NCI-H82 treated with DMSO at 0.1 percent for 48 hours (cell line): ENCODE results near the gene CA11.
"Not testable (repeated sequence)": the region's sequence is repeated elsewhere in the genome, so short reads cannot be mapped to it uniquely, and the experiment has no call there.

Experiments
- DNase-seq: peaks from one replicate; lab custom pipeline; 2025; ENCODE audit not compliant: unreplicated experiment; lab: John Stamatoyannopoulos, UW

Gene CA11

DNA sequence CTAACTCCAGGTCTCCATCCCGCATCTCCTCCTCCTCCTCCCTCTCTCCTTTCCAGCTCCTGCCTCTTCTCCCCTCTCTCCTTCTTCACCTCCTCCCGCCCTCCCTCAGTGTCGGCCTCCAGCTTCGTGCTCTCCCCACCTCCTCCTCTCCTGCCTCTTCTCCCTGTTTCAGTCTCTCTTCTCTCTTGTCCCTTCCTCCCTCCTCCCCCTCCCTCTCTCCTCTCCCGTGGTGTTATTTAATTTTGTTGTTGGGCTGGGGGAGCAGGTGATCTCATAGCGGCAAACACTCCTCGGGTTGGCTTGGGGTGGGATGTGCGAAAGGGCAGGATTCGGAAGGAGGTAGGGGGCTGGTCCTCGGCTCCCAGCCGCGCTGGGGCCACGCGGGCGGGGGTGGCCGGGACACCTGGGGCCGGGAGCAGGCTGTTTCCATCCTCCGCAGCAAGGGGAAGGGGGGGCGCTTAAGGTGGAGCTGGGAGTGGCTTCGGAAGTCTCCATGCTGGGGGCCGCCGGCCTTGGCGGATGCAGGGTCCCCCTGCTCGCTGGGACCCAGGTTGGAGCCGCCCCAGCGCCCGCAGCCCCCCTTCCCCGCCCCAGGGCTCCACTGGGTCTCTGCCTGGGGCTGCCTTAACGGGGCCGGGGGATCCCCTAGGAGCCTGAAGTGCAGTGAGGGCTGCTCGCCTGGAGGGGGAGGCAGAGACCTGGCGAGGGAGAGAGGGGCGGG lies at the start of gene CA11:
Gene CA11 (minus strand): TSS at position 187 of the 721 bp plus-strand sequence. CDS start 555 bp downstream, outside the sequence.
- peak; percentile 46 for DNase-seq

GRCh38 chr19:48693629-48694028 lies 47.6 kb upstream of the CA11 start:
- DNase-seq: not testable (repeated sequence)

GRCh38 chr19:48689449-48689848 lies 43.5 kb upstream of the CA11 start:
- no peak for DNase-seq

DNA sequence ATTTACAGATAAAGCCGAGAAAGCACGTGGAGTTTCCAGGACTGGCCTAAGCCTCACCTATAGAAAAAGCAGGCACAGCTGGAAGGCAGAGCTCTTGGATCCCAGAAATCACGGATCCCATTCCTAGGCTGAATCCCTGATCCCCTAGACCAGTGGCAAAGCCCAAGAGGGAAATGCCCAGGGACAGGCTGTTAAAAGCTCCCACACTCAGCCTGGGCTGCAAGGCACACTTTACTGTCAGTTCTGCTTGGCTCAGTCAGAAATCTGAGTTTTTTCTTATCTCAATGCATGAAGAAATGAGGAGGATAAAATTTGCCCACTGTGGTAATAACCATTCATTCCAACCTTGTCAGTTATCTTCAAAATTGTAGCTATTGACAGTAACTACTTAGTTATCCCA lies 41.8 kb upstream of the CA11 start:
- DNase-seq: peak; percentile 61

- DNase-seq: not testable (repeated sequence)
Observed at GRCh38 chr19:48686637-48687036, 40.6 kb upstream of the CA11 start.

DNA sequence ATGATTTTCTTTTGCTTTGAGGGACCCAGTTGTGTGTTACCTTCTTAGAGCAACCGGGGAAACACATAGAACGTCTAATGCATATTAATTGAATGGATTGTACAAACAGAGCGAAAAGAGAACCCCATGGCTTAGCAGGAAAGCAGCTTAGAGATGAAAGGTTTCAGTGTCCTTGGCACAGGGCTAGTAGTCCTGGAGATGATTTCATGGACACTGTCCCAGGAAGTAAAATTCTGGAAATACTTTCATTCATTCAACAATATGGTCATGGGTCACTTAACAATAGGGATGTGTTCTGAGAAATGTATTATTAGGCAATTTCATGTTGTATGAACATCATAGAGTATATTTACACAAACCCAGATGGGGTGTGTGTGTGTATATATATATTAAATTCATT lies 40.1 kb upstream of the CA11 start:
- peak; percentile 31 for DNase-seq

GRCh38 chr19:48685583-48685982 lies 39.6 kb upstream of the CA11 start:
- no peak for DNase-seq

DNA sequence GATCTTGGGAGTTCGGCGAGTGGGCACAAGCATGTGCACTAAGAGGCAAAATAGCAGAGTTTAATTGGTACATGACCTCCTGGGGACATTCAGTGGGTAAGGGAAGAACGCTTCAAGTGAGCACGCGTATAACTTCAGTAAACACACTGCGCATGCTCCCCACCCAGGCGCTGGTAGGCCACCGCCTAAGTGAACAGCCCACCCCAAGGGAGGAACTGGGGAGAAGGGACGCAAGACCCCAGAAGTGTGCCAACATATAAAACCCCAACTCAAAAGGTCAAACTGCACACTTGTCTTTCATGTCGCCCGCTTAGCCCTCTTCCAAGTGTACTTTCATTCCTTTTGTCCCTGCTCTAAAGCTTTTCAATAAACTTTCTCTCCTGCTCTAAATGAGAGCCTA lies 37.4 kb upstream of the CA11 start:
- no peak for DNase-seq

- no peak for DNase-seq
Observed at GRCh38 chr19:48681127-48681470, 35.1 kb upstream of the CA11 start.

GRCh38 chr19:48680436-48681126 lies 34.6 kb upstream of the CA11 start:
- DNase-seq: no peak

DNA sequence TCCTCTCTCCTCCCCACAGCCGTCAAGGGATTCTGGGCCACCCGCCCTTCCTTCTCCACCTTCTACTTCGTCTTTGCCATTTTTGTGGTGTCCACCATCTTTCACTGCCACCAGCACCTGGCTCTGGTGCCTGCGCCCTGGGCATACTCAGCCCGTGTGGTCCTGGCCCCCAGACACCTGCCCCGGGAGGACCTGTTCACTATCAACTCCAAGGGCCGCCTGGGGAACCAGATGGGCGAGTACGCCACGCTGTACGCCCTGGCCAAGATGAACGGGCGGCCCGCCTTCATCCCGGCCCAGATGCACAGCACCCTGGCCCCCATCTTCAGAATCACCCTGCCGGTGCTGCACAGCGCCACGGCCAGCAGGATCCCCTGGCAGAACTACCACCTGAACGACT lies 34.0 kb upstream of the CA11 start:
- not testable (repeated sequence) for DNase-seq

DNA sequence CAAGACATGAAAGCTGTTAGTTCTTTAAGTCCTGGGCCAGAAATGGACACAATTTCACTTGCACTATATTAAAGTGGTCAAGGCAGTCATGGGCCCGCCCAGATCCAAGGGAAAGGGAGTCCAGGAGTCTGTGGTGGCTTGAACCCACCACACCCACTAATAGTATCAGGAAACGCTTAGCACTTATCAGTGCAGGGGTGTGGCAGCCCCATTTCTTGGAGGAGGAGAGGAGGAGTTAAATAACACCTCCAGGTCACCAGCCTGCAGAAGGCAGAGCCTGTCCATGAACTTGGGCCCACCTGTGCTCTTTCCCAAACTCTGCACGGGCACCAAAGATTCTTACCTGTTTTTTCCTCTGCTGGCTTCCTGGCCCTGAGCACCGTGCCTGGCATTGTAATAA lies 32.2 kb upstream of the CA11 start:
- DNase-seq: no peak

DNA sequence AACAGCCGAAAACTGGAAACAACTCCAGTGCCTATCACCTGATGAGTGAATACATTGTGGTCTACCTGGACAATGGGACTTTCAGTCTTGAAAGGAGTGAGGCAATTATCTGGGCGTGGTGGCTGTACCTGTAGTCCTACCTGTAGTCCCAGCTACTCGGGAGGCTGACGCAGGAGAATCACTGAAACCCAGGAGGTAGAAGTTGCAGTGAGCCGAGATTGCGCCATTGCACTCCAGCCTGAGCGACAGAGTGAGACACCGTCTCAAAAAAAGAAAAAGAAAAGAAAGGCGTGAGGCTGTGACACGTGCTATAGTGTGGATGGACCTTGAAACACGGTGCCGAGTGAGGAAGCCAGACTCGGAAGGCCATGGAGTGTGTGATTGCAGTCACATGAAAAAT lies 30.9 kb upstream of the CA11 start:
- DNase-seq: no peak

- DNase-seq: no peak
Observed at GRCh38 chr19:48676487-48676886, 30.5 kb upstream of the CA11 start.

- peak; percentile 69 for DNase-seq
Observed at GRCh38 chr19:48674921-48675824, 29.2 kb upstream of the CA11 start.

- DNase-seq: no peak
Observed at GRCh38 chr19:48674216-48674809, 28.3 kb upstream of the CA11 start.

DNA sequence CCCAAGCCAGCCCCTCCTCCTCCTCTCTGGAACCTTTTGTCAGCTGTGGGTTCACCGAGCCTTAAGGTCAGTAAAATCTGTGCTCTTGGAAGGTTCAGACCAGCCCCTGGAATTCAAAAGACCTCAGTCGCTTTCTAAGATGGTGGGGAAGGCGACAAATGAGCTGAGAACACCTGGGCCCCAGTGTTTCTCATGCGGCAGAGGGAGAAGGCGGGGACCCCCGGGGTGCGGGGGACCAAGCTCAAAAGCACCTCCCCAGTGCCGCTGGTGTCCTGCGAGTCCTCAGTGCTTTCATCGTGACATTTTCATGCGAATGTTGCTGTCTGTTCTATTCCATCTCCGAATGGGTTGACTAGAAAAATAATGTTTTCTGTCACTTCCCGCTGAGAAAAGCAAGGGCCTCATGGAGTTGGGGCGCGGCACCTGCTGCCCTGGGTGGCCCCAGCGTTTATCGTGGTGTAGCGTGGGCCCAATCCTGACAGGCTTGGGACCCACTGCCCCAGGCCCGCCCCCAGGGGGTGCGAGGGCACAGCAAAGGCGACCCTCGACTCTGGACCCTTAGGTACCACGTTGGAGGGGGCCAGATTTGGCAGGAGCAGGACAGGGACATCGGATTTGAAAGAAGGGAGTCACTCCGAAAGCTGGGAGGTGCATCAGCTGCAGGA lies 27.6 kb upstream of the CA11 start:
- no peak for DNase-seq

DNA sequence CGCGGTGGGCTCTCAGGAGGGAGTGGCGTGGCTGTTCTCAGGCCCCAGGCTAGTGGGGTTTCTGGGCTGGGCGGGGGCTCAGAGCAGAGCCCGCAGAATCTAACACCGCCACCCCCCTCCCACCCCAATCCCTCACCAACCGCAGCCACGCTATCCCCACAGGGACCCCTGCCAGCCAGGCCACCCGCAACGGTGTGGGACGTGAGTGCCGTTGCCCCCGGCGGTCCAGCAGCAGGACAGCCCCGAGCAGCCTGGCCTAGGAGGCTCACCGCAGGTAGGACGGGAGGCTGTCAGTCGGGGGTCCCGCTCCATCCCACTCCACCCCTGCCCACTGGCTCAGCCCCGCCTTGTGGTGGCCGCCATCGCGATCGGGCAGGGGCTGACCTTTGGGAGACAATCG lies 27.0 kb upstream of the CA11 start, which contains the start of gene NTN5:
Gene NTN5 (minus strand): TSS at position 24 of the 400 bp plus-strand sequence. CDS start 2,031 bp downstream, outside the sequence.
- DNase-seq: no peak

DNA sequence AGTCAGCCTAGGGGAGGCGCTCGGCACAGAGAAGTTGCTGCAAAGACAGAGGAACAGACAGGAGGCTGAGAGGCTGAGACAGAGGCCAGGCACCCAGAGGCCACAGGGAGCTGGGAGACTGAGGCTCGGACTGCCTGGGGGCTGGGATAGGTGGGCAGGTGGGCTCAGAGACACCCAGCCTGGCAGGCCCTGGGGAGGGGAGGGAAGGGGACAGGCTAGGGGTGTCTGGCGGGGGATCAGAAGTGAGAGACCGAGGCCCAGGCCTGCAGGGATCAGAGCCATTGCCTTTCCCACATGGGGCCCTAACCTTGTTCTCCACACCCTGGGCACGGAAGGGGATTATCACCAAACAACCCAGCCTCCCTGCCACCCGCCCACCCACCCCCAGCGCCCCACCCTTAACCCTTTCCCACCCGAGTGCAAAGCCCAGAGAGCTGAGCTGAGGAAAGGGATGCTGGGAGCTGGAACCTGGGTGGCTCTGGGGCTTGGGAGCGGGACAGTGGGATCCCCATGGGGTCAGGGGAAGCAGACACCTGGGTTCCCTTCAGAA lies 25.5 kb upstream of the CA11 start:
- no peak for DNase-seq

- DNase-seq: no peak
Observed at GRCh38 chr19:48670699-48671445, 24.9 kb upstream of the CA11 start.
